HFF-Myc (cell line): ENCODE results near the gene SMAP2.

Source experiments
- DNase-seq: peaks from one replicate; pipeline ENCODE4 v3.0.0-alpha.2; 2011; ENCODE audit warnings: low read depth; ENCODE audit errors: extremely low read depth
- H3K4me3 ChIP-seq: replicated peaks from 2 replicates; pipeline ENCODE4 v1.5.1; 2011; ENCODE audit warnings: low read depth, mild to moderate bottlenecking, control low read depth, low read length
- TF ChIP-seq, protein P1 (sequence below): IDR thresholded peaks from 2 replicates; pipeline ENCODE4 v1.5.1; 2012; ENCODE audit warnings: mild to moderate bottlenecking, low read depth, low read length, control low read depth; ENCODE audit errors: missing control alignments

SMAP2 gene

DNA sequence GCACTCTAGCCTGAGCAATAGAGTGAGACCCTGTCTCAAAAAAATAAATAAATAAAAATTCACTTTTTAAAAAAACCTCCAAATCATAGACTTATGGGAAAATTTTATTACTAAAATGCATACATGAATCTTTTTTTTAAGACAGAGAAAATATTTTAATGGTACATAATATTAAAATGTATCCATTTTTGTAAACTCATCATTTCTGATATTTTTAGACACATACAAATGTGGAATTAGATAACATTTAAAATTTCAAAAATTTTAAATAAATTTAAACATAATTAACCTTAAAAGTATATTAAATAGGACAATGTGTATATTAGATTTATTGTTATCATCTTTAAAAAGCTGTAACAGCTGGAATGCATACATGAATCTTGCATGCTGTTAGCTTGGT is 33.9 kb downstream of the SMAP2 start:
- DNase-seq = no peak
- no peak overlapping the region for H3K4me3 ChIP-seq
- TF ChIP-seq, protein P1, sequence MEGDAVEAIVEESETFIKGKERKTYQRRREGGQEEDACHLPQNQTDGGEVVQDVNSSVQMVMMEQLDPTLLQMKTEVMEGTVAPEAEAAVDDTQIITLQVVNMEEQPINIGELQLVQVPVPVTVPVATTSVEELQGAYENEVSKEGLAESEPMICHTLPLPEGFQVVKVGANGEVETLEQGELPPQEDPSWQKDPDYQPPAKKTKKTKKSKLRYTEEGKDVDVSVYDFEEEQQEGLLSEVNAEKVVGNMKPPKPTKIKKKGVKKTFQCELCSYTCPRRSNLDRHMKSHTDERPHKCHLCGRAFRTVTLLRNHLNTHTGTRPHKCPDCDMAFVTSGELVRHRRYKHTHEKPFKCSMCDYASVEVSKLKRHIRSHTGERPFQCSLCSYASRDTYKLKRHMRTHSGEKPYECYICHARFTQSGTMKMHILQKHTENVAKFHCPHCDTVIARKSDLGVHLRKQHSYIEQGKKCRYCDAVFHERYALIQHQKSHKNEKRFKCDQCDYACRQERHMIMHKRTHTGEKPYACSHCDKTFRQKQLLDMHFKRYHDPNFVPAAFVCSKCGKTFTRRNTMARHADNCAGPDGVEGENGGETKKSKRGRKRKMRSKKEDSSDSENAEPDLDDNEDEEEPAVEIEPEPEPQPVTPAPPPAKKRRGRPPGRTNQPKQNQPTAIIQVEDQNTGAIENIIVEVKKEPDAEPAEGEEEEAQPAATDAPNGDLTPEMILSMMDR = no peak

DNA sequence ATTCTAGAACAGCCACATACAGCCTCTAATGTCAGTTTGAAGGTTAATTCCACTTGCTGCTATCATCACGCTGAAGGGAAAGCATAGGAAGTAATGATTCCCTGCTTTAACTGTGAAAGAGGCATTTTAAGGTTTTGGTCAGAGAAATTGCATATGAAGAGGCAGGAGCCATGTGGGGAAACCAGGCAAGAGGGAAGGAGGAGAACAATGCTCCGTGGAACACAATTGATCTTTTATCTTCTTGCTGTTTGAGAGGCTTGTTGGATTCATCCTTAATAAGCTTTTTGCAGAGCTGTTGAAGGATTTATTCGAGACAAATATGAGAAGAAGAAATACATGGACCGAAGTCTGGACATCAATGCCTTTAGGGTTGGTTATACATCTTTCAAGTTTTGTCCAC is 35.9 kb downstream of the SMAP2 start:
- no peak for DNase-seq
- H3K4me3 ChIP-seq = no peak overlapping the region
- TF ChIP-seq, protein P1 = no peak

DNA sequence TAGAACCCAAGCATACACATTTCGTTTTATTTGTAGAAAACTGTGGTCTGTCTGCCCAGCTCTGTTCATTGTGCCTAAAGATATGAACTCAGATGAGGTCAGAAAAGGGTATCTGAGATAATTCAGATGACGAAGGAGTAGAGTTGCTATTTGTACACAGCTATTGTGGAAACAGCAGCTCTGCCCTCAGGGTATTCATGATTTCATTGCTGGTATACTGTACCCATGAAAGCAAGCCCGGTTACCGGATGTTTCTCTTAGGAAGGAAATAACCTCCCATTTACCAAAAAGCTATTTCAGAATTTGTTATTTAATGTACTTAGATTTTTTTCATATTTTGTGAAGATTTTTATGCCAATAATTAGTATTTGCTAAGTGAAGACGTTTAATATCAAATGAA is 37.8 kb downstream of the SMAP2 start:
- TF ChIP-seq, protein P1 = no peak
- H3K4me3 ChIP-seq = no peak overlapping the region
- DNase-seq = no peak

DNA sequence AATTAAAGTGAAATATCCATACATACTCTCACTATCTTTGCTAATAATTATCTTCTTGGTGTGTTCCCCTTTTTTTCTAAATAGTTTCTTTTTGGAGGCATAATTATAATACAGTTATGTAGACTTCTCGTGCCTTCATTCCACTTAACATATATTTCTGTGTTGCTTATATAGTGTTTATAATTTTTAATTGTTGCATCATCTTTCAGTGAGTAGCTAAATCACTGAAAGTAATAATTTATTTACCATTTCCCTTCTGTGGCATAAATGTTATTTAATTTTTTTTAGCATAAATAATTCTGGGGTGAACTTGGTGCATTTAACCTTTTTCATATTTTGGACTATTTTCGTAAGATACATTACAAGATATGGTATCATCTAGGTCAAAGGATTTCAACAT is 38.3 kb downstream of the SMAP2 start:
- no peak overlapping the region for H3K4me3 ChIP-seq
- DNase-seq = no peak
- TF ChIP-seq, protein P1 = no peak

DNA sequence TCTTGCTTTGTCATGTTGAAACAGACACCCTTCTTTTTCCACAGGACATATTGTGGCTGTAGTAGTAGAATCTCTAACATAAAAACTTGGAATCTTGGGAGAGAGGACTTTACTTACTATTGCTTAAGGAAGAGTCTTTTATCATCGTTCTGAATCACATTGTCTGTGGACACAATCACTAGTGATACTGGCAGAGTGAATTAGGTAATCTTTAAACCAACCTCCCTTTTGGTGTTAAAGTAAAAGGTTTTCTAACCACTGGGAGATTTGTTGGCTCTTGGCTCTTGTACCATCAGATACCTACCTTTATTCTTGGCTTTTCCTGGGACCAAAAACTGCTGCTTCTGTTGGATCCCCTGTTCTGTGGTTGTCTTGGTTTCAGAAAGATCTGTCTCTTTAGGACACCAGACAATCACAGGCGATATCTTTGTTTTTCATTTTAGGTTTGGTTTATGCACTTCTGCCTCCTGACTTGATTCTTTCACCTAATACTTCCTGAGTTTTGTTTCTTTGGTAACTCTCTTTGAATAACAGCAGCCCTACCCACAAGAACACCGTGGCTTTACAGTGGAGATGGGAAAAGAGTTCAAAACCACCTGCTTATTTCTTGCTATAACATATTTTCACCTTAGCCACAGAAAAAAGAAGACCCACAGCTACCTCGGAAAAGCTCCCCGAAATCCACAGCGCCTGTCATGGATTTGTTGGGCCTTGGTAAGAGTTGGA is 40.2 kb downstream of the SMAP2 start:
- TF ChIP-seq, protein P1 = no peak
- H3K4me3 ChIP-seq = no peak overlapping the region
- no peak for DNase-seq

DNA sequence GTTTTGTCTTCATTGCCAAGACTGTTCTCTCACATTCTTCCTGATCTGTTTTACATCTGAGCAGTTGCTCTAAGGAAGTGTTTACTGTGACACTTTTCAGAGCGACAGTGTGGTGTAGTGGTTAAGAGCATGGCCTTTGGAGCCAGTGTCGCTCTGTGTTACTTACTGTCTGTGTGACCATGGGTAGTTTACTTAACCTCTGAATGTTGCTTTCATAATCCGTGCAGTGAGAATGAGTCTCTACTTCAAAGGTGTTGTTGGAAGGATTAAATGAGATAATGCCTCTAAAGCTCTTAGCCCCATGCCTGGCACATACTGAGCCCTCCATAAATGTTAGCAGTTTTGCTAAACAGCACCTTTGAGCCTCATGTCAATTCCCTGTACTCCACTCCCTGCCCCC is 40.8 kb downstream of the SMAP2 start:
- no peak overlapping the region for H3K4me3 ChIP-seq
- no peak for DNase-seq
- TF ChIP-seq, protein P1 = no peak

DNA sequence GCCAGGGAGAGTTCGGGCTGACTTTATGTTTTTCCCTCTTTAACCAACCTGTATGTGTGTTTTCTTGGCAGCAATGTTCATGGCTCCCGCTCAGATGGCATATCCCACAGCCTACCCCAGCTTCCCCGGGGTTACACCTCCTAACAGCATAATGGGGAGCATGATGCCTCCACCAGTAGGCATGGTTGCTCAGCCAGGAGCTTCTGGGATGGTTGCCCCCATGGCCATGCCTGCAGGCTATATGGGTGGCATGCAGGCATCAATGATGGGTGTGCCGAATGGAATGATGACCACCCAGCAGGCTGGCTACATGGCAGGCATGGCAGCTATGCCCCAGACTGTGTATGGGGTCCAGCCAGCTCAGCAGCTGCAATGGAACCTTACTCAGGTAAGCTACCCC is 43.2 kb downstream of the SMAP2 start:
- TF ChIP-seq, protein P1 = no peak
- H3K4me3 ChIP-seq = no peak overlapping the region
- no peak for DNase-seq
